ENCODE measurements around the gene LRCH3.
A peak's percentile ranks its signal among the peaks of the same experiment; 100 is the strongest.

Gene LRCH3

DNA sequence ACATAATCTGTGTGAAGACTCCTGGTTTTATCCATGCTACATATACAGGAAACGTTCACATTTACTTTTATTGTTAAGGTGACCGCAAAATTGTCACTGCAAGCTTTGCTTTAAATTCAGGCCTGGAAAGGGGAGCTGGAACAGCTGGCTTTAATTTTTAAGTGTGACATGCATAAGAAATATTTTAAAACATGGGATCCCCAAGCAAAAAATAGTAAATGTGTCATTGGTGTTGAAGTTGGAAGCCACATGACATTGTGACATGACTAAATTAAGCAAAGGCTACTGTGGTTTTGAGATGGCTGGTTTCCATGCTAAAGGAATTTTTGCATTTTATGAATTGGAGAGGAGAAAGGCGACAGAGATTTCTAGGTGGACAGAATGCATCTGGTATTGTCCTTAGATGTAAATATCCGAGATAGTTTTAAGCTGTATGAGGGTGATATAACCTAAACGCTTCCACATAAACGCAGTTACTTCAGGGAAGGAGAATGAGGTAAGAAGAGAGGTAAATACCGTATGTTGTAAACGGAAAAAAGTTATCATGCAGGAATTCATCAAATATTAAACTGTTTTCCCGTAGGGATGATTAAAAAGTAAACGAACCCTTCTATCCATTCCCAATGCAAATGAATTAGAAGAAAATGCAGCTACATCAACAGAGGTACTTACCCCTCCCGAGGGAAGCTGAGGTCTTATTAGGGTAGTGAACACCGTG, 42.3 kb upstream of the LRCH3 start:
- no peak for DNase-seq (ENCODE audit: extremely low spot score)
- POLR2A ChIA-PET: interaction anchor here (0.6 to 1.3 kb wide), 3 partner anchors 11 to 42 kb away, joined by 3 read pairs; partner anchors contain the start of gene LRCH3

DNA sequence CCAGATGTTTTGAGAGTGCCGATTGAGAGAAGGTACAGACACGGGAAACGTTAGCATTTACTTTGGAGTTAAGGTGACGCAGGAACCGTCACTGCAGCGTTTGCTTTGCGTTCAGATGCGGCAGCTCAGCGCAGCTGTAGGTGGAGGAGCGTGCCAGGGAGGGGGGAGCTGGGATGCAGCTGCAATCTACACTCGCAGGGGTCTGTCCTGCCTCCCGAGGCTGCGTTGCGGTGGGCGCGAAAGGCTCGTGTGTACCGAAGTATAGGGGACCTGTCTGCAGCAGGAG, 41.8 kb upstream of the LRCH3 start:
- peak; percentile 50 for DNase-seq (ENCODE audit: extremely low spot score)
- POLR2A ChIA-PET: interaction anchor here (0.6 to 1.3 kb wide), 2 partner anchors 11 to 13 kb away, joined by 3 read pairs; no protein-coding TSS in a partner anchor
- TF ChIP-seq CTBP1 (IDR thresholded peaks at IDR 0.05; ENCODE audit: borderline replicate concordance): no peak
- no peak for TF ChIP-seq LEF1 (IDR thresholded peaks at IDR 0.05; ENCODE audit: borderline replicate concordance)
- TF ChIP-seq TARDBP (IDR thresholded peaks at IDR 0.05): no peak
- no peak for TF ChIP-seq ZNF384 (IDR thresholded peaks at IDR 0.05)
- no peak for TF ChIP-seq SUZ12 (IDR thresholded peaks at IDR 0.05)
- CTCF ChIA-PET: interaction anchor here (0.7 to 0.8 kb wide), 2 partner anchors 22 to 28 kb away, joined by 3 read pairs; no protein-coding TSS in a partner anchor

More for the DNA sequence above, 42.3 kb upstream of the LRCH3 start:
- no peak for TF ChIP-seq NFRKB (IDR thresholded peaks at IDR 0.05)
- CTCF ChIA-PET: interaction anchor here (0.7 to 0.8 kb wide), 2 partner anchors 22 to 28 kb away, joined by 3 read pairs; no protein-coding TSS in a partner anchor

DNA sequence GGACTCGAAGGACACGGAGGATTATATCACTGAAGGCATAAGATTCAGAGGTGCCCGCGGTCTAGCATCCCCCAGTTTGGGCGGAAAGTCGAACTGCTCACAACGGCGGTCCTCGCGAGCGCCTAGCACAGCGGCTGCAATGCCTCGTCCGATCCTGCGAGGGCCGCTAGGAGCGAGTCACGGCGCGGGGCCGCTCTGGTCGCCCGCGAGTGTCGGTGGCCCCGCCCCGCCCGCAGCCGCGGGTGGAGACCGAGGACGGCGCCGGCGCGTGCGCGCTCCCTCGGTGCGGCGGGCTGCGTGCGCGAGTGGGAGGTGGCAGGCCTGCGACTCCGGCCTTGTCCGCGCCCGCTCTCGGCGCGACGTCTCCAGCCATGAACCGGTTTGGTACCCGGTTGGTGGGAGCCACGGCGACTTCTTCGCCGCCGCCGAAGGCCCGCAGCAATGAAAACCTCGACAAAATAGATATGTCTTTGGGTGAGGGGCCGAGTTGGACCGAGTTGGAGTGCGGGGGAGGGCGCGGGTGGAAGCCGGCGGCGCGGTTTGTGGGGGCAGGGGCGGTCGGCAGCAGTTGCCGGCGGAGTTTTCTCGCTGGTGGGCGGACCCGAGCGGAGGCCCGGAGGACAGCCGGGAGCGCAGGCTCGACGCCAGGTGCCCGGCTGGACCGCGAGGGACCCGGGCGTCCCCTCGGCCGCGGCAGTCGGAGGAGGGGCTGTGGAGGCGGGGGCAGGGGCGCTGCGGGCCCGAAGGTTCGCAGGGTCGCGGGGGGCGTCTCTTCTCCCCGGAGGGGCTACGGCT, 41.3 kb upstream of the LRCH3 start, which contains the start of gene FYTTD1:
FYTTD1 (plus strand) TSS at position 283 of the 795 bp plus-strand sequence; CDS start at position 372, 89 bp downstream.
- TF ChIP-seq PKNOX1 (IDR thresholded peaks at IDR 0.05): no peak
- TF ChIP-seq L3MBTL2 (conservative IDR thresholded peaks at IDR 0.05): peak; percentile 39
- TF ChIP-seq ARNT (IDR thresholded peaks at IDR 0.05): no peak
- no peak for TF ChIP-seq NFRKB (IDR thresholded peaks at IDR 0.05)
- peak; percentile 68 for DNase-seq (ENCODE audit: extremely low spot score)
- ChIA-PET CTCF (interaction anchor here (0.7 kb wide), 1 partner anchor 29 kb away, joined by 3 read pairs; no protein-coding TSS in a partner anchor), POLR2A (interaction anchor here (1.3 kb wide), 1 partner anchor 12 kb away, joined by 3 read pairs; no protein-coding TSS in a partner anchor)

GRCh38 chr3:197750396-197750831, 40.6 kb upstream of the LRCH3 start:
- ChIA-PET POLR2A (no interaction called here), CTCF (interaction anchor here (0.7 kb wide), 1 partner anchor 9 kb away, joined by 3 read pairs; no protein-coding TSS in a partner anchor)
- TF ChIP-seq ARNT (IDR thresholded peaks at IDR 0.05) (no peak), FOXA1 (IDR thresholded peaks at IDR 0.05) (no peak)
- DNase-seq (ENCODE audit: extremely low spot score): peak; percentile 40

- POLR2A ChIA-PET: no interaction called here
- DNase-seq (ENCODE audit: extremely low spot score): no peak
- CTCF ChIA-PET: interaction anchor here (0.7 kb wide), 1 partner anchor 9 kb away, joined by 3 read pairs; no protein-coding TSS in a partner anchor
- TF ChIP-seq SP1 (IDR thresholded peaks at IDR 0.05) (no peak), FOXM1 (IDR thresholded peaks at IDR 0.05; ENCODE audit: borderline replicate concordance) (no peak), FOXA1 (IDR thresholded peaks at IDR 0.05) (no peak), HDGF (IDR thresholded peaks at IDR 0.05; ENCODE audit: borderline replicate concordance) (no peak), FOXK2 (IDR thresholded peaks at IDR 0.05) (no peak), ARNT (IDR thresholded peaks at IDR 0.05) (no peak), NFRKB (IDR thresholded peaks at IDR 0.05) (no peak), CTBP1 (IDR thresholded peaks at IDR 0.05; ENCODE audit: borderline replicate concordance) (no peak), ZNF384 (IDR thresholded peaks at IDR 0.05) (no peak), SUZ12 (IDR thresholded peaks at IDR 0.05) (no peak), TARDBP (IDR thresholded peaks at IDR 0.05) (no peak), LEF1 (IDR thresholded peaks at IDR 0.05; ENCODE audit: borderline replicate concordance) (no peak), BHLHE40 (IDR thresholded peaks at IDR 0.05; ENCODE audit: borderline replicate concordance) (no peak), L3MBTL2 (conservative IDR thresholded peaks at IDR 0.05) (no peak), PKNOX1 (IDR thresholded peaks at IDR 0.05) (no peak)
Observed at GRCh38 chr3:197750858-197751737, 40.0 kb upstream of the LRCH3 start.

DNA sequence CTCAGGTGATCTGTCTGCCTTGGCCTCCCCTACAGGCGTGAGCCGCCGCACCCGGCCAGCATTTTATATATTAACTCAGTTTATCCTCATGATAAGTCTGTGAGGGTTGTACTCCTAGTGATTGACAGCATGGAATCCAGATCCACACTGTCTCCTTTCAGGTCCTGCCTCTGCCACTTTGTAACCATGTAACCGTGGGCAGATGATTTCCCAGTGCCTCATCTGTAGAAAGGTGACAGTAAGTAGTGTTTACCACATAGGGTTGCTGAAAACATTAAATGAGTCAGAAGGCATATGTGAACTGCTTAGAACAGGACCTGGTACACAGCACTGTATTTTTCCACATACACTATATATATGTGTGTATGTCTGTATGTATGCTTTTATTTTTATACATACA, 38.9 kb upstream of the LRCH3 start:
- CTCF ChIA-PET: no interaction called here
- TF ChIP-seq PKNOX1 (IDR thresholded peaks at IDR 0.05): peak; percentile 51; the same call in 1 of the 2 replicates
- no peak for TF ChIP-seq LEF1 (IDR thresholded peaks at IDR 0.05; ENCODE audit: borderline replicate concordance)
- TF ChIP-seq TARDBP (IDR thresholded peaks at IDR 0.05): no peak
- no peak for TF ChIP-seq HDGF (IDR thresholded peaks at IDR 0.05; ENCODE audit: borderline replicate concordance)
- TF ChIP-seq SP1 (IDR thresholded peaks at IDR 0.05): no peak
- TF ChIP-seq FOXM1 (IDR thresholded peaks at IDR 0.05; ENCODE audit: borderline replicate concordance): no peak
- no peak for TF ChIP-seq CTBP1 (IDR thresholded peaks at IDR 0.05; ENCODE audit: borderline replicate concordance)
- no peak for TF ChIP-seq FOXA1 (IDR thresholded peaks at IDR 0.05)
- POLR2A ChIA-PET: no interaction called here
- DNase-seq (ENCODE audit: extremely low spot score): no peak
